GM23338 (cell line): ENCODE measurements around the gene CKS1B. TPM values are rescaled to one million over a fixed set of nuclear protein-coding genes. Genes with fewer than 3 reads are reported as not detected.

Source experiments
- ATAC-seq: fragments of 200-7000 bp; cut with Tn5 transposase; 3 replicates; pipeline ENCODE4 v1.9.1; 2020
- DNase-seq: peaks from one replicate; pipeline ENCODE4 v3.0.0-alpha.2; 2015; ENCODE audit warnings: low spot score
- H2AFZ ChIP-seq: fragments of 200-600 bp; sonication (generic); 2 replicates; pipeline ENCODE4 v1.8.0; 2016; ENCODE audit warnings: antibody characterized with exemption, mild to moderate bottlenecking, moderate library complexity
- H3F3A ChIP-seq: fragments of 200-600 bp; sonication (generic); replicated peaks from 2 replicates; pipeline ENCODE4 v1.8.0; 2017; ENCODE audit warnings: antibody characterized with exemption, mixed run types, low read depth
- H3K27ac ChIP-seq: fragments of 200-600 bp; sonication (generic); 2 replicates; pipeline ENCODE4 v1.6.1; 2016; ENCODE audit warnings: low read depth
- H3K27me3 ChIP-seq: fragments of 200-600 bp; sonication (generic); 2 replicates; pipeline ENCODE4 v1.8.0; 2016; ENCODE audit warnings: mild to moderate bottlenecking, mixed run types, moderate library complexity; ENCODE audit not compliant: insufficient read depth
- H3K36me3 ChIP-seq: fragments of 200-600 bp; sonication (generic); 2 replicates; pipeline ENCODE4 v1.8.0; 2016; ENCODE audit warnings: mild to moderate bottlenecking; ENCODE audit not compliant: insufficient read depth
- H3K4me1 ChIP-seq: fragments of 200-600 bp; sonication (generic); 2 replicates; pipeline ENCODE4 v1.8.0; 2016; ENCODE audit warnings: mild to moderate bottlenecking, moderate library complexity; ENCODE audit not compliant: insufficient read depth
- H3K4me2 ChIP-seq: fragments of 200-600 bp; sonication (generic); 2 replicates; pipeline ENCODE4 v1.7.1; 2017; ENCODE audit warnings: mixed run types
- H3K4me3 ChIP-seq: fragments of 200-600 bp; sonication (generic); 2 replicates; pipeline ENCODE4 v1.6.1; 2016; ENCODE audit warnings: mixed run types
- H3K79me2 ChIP-seq: fragments of 200-600 bp; sonication (generic); replicated peaks from 2 replicates; pipeline ENCODE4 v1.8.0; 2017; ENCODE audit warnings: mild to moderate bottlenecking; ENCODE audit not compliant: insufficient read depth
- H3K9me2 ChIP-seq: fragments of 200-600 bp; sonication (generic); 2 replicates; pipeline ENCODE4 v1.8.0; 2017; ENCODE audit not compliant: insufficient read depth
- H4K20me1 ChIP-seq: fragments of 200-600 bp; sonication (generic); replicated peaks from 2 replicates; pipeline ENCODE4 v1.8.0; 2017; ENCODE audit warnings: mild to moderate bottlenecking; ENCODE audit not compliant: insufficient read depth
- H3K27ac Mint-ChIP-seq: 2 replicates; pipeline ENCODE4 v1.8.0; 2020; ENCODE audit warnings: inconsistent platforms, mild to moderate bottlenecking, moderate library complexity, mixed read lengths
- H3K27me3 Mint-ChIP-seq: 3 replicates; pipeline ENCODE4 v1.8.0; 2022; ENCODE audit warnings: low read depth, mild to moderate bottlenecking, moderate library complexity, mixed read lengths, inconsistent platforms; ENCODE audit not compliant: insufficient read depth, poor library complexity
- H3K36me3 Mint-ChIP-seq: 3 replicates; pipeline ENCODE4 v1.8.0; 2021; ENCODE audit warnings: low read depth, mild to moderate bottlenecking, inconsistent platforms, moderate library complexity, mixed read lengths
- H3K4me1 Mint-ChIP-seq: 3 replicates; pipeline ENCODE4 v1.8.0; 2020; ENCODE audit warnings: mild to moderate bottlenecking, inconsistent platforms, mixed read lengths
- H3K4me3 Mint-ChIP-seq: 3 replicates; pipeline ENCODE4 v1.8.0; 2021; ENCODE audit warnings: moderate library complexity, mild to moderate bottlenecking, inconsistent platforms, mixed read lengths
- H3K9me3 Mint-ChIP-seq: 3 replicates; pipeline ENCODE4 v1.8.0; 2020; ENCODE audit warnings: moderate library complexity, mild to moderate bottlenecking, inconsistent platforms, mixed read lengths
- CREB1 ChIP-seq: fragments of 250-450 bp; sonication (Bioruptor Pico); IDR thresholded peaks from 2 replicates; pipeline ENCODE4 v1.5.0; 2020; ENCODE audit warnings: low read depth, mild to moderate bottlenecking, moderate library complexity
- CTCF ChIP-seq, 2 experiments: fragments of 200-600 bp in 1 of 2; sonication (generic) in 1 of 2; conservative IDR thresholded peaks; 2 replicates each; pipeline versions ENCODE4 v1.5.1 to v1.6.1; 2016 to 2017; ENCODE audit warnings: antibody characterized with exemption in 2 of 2, low read depth in 2 of 2, mild to moderate bottlenecking in 2 of 2, moderate library complexity in 1 of 2
- ETS1 ChIP-seq: IDR thresholded peaks from 2 replicates; pipeline ENCODE4 v1.6.1; 2016; ENCODE audit warnings: antibody characterized with exemption
- EZH2 ChIP-seq: fragments of 200-600 bp; sonication (generic); IDR thresholded peaks from one replicate; pipeline ENCODE4 v1.8.0; 2017; ENCODE audit warnings: antibody characterized with exemption, mild to moderate bottlenecking, low read depth; ENCODE audit not compliant: unreplicated experiment
- EZH2phosphoT487 ChIP-seq: fragments of 200-600 bp; sonication (generic); IDR thresholded peaks from one replicate; pipeline ENCODE4 v1.8.1; 2018; ENCODE audit warnings: antibody characterized with exemption; ENCODE audit not compliant: unreplicated experiment
- JUNB ChIP-seq: IDR thresholded peaks from one replicate; pipeline ENCODE4 v1.6.1; 2016; ENCODE audit warnings: antibody characterized with exemption; ENCODE audit not compliant: unreplicated experiment
- NANOG ChIP-seq: IDR thresholded peaks from 2 replicates; pipeline ENCODE4 v1.6.1; 2016; ENCODE audit warnings: antibody characterized with exemption, borderline replicate concordance
- POLR2AphosphoS5 ChIP-seq: IDR thresholded peaks from 2 replicates; pipeline ENCODE4 v1.6.1; 2016; ENCODE audit warnings: antibody characterized with exemption, low read depth
- REST ChIP-seq: IDR thresholded peaks from one replicate; pipeline ENCODE4 v1.6.1; 2018; ENCODE audit warnings: antibody characterized with exemption; ENCODE audit not compliant: unreplicated experiment
- ZNF114 ChIP-seq: fragments of 250-450 bp; sonication (Bioruptor Pico); IDR thresholded peaks from 2 replicates; pipeline ENCODE4 v1.5.0; 2020; ENCODE audit warnings: mild to moderate bottlenecking, moderate library complexity
- ZNF331 ChIP-seq: fragments of 250-450 bp; sonication (Bioruptor Pico); IDR thresholded peaks from 2 replicates; pipeline ENCODE4 v1.5.0; 2020; ENCODE audit warnings: low read depth, mild to moderate bottlenecking, moderate library complexity
- ZNF462 ChIP-seq: fragments of 250-450 bp; sonication (Bioruptor Pico); IDR thresholded peaks from 2 replicates; pipeline ENCODE4 v1.5.0; 2020; ENCODE audit warnings: mild to moderate bottlenecking, moderate library complexity
- polyA plus RNA-seq: library from polyadenylated mRNA; unstranded; fragments of >200 nt; fragmentation: Nextera tagmentation; extraction: Ambion mirVana; gene quantifications from 2 replicates; pipeline ENCODE4 v1.2.1, GENCODE V29; 2016
- total RNA-seq: library from RNA; depleted of rRNA; stranded (reverse); fragments of >200 nt; shearing (Covaris generic); gene quantifications from 2 replicates; pipeline ENCODE4 v1.2.3, GENCODE V29; 2014

CKS1B gene
- total and polyA plus RNA-seq, 2 experiments from 2014 or later = 296 to 617 TPM

GRCh38 chr1:154958681-154959425 is 15.6 kb upstream of the CKS1B start (continued):
- TF ChIP-seq REST (no peak), EZH2phosphoT487 (no peak), JUNB (no peak), CTCF (conservative IDR thresholded peaks at IDR 0.05; ENCODE audit: low read depth in 2 of 2) (no peak), CREB1 (no peak)

GRCh38 chr1:154959426-154959780 is 15.1 kb upstream of the CKS1B start:
- Histone ChIP-seq H3K9me2 (no peaks in the 10 kb centered on the region), H3K4me1 (peaks cover 54% of the 10 kb centered on the region), H3F3A (peaks cover 45% of the 10 kb centered on the region), H3K4me3 (no peak overlapping the region), H3K79me2 (peaks cover 13% of the 10 kb centered on the region), H4K20me1 (peaks cover 26% of the 10 kb centered on the region), H2AFZ (no peak overlapping the region), H3K27me3 (no peaks in the 10 kb centered on the region), H3K27ac (no peak overlapping the region), H3K4me2 (no peak overlapping the region), H3K36me3 (peaks cover 11% of the 10 kb centered on the region; the same call in 1 of the 2 replicates)
- Mint-ChIP-seq H3K9me3 (no peaks in the 10 kb centered on the region), H3K27ac (no peak overlapping the region), H3K4me1 (peaks cover 65% of the 10 kb centered on the region), H3K27me3 (peaks cover 32% of the 10 kb centered on the region), H3K36me3 (peaks cover 45% of the 10 kb centered on the region), H3K4me3 (peak overlapping the region; percentile 29; the same call in 1 of the 3 replicates)
- DNase-seq (no peak), ATAC-seq (no peak)
- TF ChIP-seq NANOG = no peak
- no peak for TF ChIP-seq ZNF331
- TF ChIP-seq ZNF462 (CRISPR knock-in tag) = no peak
- TF ChIP-seq ETS1 = no peak
- no peak for TF ChIP-seq JUNB
- no peak for TF ChIP-seq EZH2phosphoT487
- no peak for TF ChIP-seq ZNF114
- no peak for TF ChIP-seq POLR2AphosphoS5
- no peak for TF ChIP-seq EZH2
